Muscle of leg (tissue), 11 donors: ENCODE results near the gene KIAA0825. TPM values are rescaled to one million over a fixed set of nuclear protein-coding genes. Genes with fewer than 3 reads are reported as not detected.

Experiments used
- DNase-seq: peaks from one replicate; pipeline ENCODE4 v3.0.0; 2013
- H3K27ac ChIP-seq: one replicate; pipeline ENCODE4 v1.5.1; 2013; ENCODE audit warnings: mild to moderate bottlenecking, low read length, control low read depth
- H3K27me3 ChIP-seq: one replicate; pipeline ENCODE4 v1.6.1; 2013; ENCODE audit warnings: low read length; ENCODE audit not compliant: control insufficient read depth, insufficient read depth
- H3K36me3 ChIP-seq: one replicate; pipeline ENCODE4 v1.6.1; 2013; ENCODE audit warnings: low read length; ENCODE audit not compliant: control insufficient read depth, insufficient read depth
- H3K4me1 ChIP-seq: one replicate; pipeline ENCODE4 v1.6.1; 2013; ENCODE audit warnings: low read length; ENCODE audit not compliant: control insufficient read depth, insufficient read depth
- H3K4me3 ChIP-seq: one replicate; pipeline ENCODE4 v1.5.1; 2013; ENCODE audit warnings: low read length, control low read depth
- H3K9me3 ChIP-seq: replicated peaks from 2 replicates; pipeline ENCODE4 v1.6.1; 2013; ENCODE audit warnings: low read depth, low read length; ENCODE audit not compliant: control insufficient read depth
- WGBS: methylation state at CpG from one replicate; pipeline ENCODE4 v1.1.5; 2013; ENCODE audit warnings: missing lambda C conversion rate; ENCODE audit not compliant: insufficient coverage; 5-methylcytosine and 5-hydroxymethylcytosine counted together
- polyA plus RNA-seq, 8 donors: library from polyadenylated mRNA; unstranded; fragments of 120-200 nt; gene quantifications; one replicate each; pipeline versions ENCODE4 v1.2.1 to v1.2.3, GENCODE V29; 2013; ENCODE audit warnings: inconsistent platforms in 1 of 8, low replicate concordance in 1 of 8; ENCODE audit not compliant: insufficient read length in 8 of 8, insufficient read depth in 1 of 8
- total RNA-seq: library from RNA; stranded (reverse); fragments of 120-200 nt; gene quantifications from one replicate; pipeline ENCODE4 v1.2.4, GENCODE V29; 2013

Gene KIAA0825
- total and polyA plus RNA-seq, 9 donors = 1.6 to 5.6 (median 2.2) TPM

DNA sequence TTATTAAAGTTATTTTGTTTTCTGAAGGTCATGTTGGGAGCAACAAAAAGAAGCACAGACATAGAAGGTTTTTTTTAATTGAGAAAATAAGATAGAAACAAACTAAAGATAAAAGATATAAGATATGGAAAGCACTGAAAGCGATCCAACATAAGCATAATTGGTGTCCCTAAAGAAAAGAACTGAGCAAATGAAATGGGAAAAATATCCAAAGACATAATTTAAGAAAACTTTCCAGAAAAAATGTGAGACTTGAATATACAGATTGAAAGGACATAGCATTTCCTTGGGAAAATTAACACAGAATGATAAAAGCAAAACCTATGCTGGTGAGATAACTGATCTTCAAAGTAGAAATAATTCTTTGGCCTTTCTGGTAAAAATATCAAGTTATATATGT, 289.3 kb downstream of the KIAA0825 start:
- Histone ChIP-seq H3K27ac (no peak overlapping the region), H3K4me1 (no peaks in the 10 kb centered on the region), H3K36me3 (no peaks in the 10 kb centered on the region), H3K27me3 (no peaks in the 10 kb centered on the region), H3K4me3 (no peak overlapping the region), H3K9me3 (peaks cover 5% of the 10 kb centered on the region)
- no peak for DNase-seq
- no CpG with 5 or more reads among the region's 1 CpG for WGBS

GRCh38 chr5:94326586-94326985, 291.8 kb downstream of the KIAA0825 start:
- Histone ChIP-seq H3K27ac (no peak overlapping the region), H3K4me1 (no peaks in the 10 kb centered on the region), H3K4me3 (no peak overlapping the region), H3K36me3 (no peaks in the 10 kb centered on the region), H3K9me3 (peaks cover 5% of the 10 kb centered on the region), H3K27me3 (no peaks in the 10 kb centered on the region)
- no peak for DNase-seq
- WGBS = 96% methylated on average over 5 of the region's 5 CpGs

- no peaks in the 10 kb centered on the region for H3K36me3 ChIP-seq
- H3K4me3 ChIP-seq = no peak overlapping the region
- H3K9me3 ChIP-seq = no peaks in the 10 kb centered on the region
- no peak overlapping the region for H3K27ac ChIP-seq
- peak; percentile 26 for DNase-seq
- WGBS = no CpG with 5 or more reads among the region's 6 CpGs
- H3K4me1 ChIP-seq = no peaks in the 10 kb centered on the region
- no peaks in the 10 kb centered on the region for H3K27me3 ChIP-seq
Observed at GRCh38 chr5:94316916-94317838, 301.2 kb downstream of the KIAA0825 start.

GRCh38 chr5:94314460-94315131, 303.8 kb downstream of the KIAA0825 start:
- Histone ChIP-seq H3K36me3 (no peaks in the 10 kb centered on the region), H3K4me3 (no peak overlapping the region), H3K4me1 (no peaks in the 10 kb centered on the region), H3K27me3 (no peaks in the 10 kb centered on the region), H3K27ac (no peak overlapping the region), H3K9me3 (no peaks in the 10 kb centered on the region)
- WGBS = no CpG with 5 or more reads among the region's 7 CpGs
- peak; percentile 77 for DNase-seq

GRCh38 chr5:94313696-94314095, 304.7 kb downstream of the KIAA0825 start:
- no peaks in the 10 kb centered on the region for H3K9me3 ChIP-seq
- no peaks in the 10 kb centered on the region for H3K27me3 ChIP-seq
- H3K4me3 ChIP-seq = no peak overlapping the region
- WGBS = 60% methylated on average over 1 of the region's 3 CpGs
- no peaks in the 10 kb centered on the region for H3K36me3 ChIP-seq
- no peak overlapping the region for H3K27ac ChIP-seq
- H3K4me1 ChIP-seq = no peaks in the 10 kb centered on the region
- DNase-seq = no peak

DNA sequence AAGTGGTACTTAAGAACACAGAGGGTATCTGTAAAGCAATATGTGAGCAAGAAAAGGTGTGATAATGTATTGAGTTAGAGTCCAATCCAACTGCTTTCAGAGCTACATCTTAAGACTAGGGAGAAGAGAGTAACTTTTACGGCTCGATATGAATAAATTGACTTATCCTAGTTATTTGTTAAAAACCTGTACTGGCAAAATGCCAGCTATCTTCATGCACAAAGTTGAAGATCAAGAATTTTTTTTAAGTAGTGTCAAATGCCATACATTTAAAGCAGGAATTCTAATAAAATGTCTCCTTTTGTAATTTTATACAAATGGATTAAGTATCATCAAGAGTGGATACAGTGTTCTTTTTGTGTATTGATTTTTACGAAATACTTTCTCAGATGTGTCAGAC, 305.2 kb downstream of the KIAA0825 start:
- no peak overlapping the region for H3K27ac ChIP-seq
- no peaks in the 10 kb centered on the region for H3K36me3 ChIP-seq
- no peaks in the 10 kb centered on the region for H3K4me1 ChIP-seq
- H3K9me3 ChIP-seq = no peaks in the 10 kb centered on the region
- H3K27me3 ChIP-seq = no peaks in the 10 kb centered on the region
- WGBS = no CpG with 5 or more reads among the region's 3 CpGs
- DNase-seq = no peak
- H3K4me3 ChIP-seq = no peak overlapping the region

GRCh38 chr5:94312298-94312697, 306.1 kb downstream of the KIAA0825 start:
- Histone ChIP-seq H3K9me3 (no peaks in the 10 kb centered on the region), H3K4me1 (no peaks in the 10 kb centered on the region), H3K36me3 (no peaks in the 10 kb centered on the region), H3K27me3 (no peaks in the 10 kb centered on the region), H3K4me3 (no peak overlapping the region), H3K27ac (no peak overlapping the region)
- WGBS = 100% methylated on average over 1 of the region's 5 CpGs
- DNase-seq = no peak

- H3K4me3 ChIP-seq = no peak overlapping the region
- H3K9me3 ChIP-seq = no peaks in the 10 kb centered on the region
- WGBS = no CpG with 5 or more reads among the region's 1 CpG
- no peaks in the 10 kb centered on the region for H3K27me3 ChIP-seq
- H3K4me1 ChIP-seq = no peaks in the 10 kb centered on the region
- H3K36me3 ChIP-seq = no peaks in the 10 kb centered on the region
- DNase-seq = no peak
- no peak overlapping the region for H3K27ac ChIP-seq
Observed at GRCh38 chr5:94310833-94311232, 307.6 kb downstream of the KIAA0825 start.

DNA sequence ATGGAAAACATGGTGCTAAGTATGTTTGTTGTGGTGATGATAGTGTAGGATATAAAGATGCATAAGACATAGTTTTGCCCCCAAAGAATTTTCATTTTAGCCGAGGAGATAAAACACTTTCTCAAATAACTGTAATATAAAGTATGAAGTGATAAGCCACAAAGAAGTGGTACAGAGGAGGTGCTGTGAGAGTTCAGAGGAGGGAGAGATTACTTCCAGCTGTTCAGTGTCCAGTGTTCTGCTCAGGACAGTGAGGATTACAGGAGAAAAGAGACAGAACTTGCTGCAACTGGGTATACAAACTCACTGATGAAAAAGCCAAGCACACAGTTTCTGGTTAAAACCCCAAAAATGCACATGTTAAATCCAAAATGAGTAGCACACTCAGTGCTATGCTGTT, 309.3 kb downstream of the KIAA0825 start:
- no peak overlapping the region for H3K4me3 ChIP-seq
- no peaks in the 10 kb centered on the region for H3K27me3 ChIP-seq
- no peaks in the 10 kb centered on the region for H3K9me3 ChIP-seq
- H3K36me3 ChIP-seq = no peaks in the 10 kb centered on the region
- WGBS = no CpG with 5 or more reads among the region's 1 CpG
- no peak overlapping the region for H3K27ac ChIP-seq
- no peaks in the 10 kb centered on the region for H3K4me1 ChIP-seq
- DNase-seq = no peak

DNA sequence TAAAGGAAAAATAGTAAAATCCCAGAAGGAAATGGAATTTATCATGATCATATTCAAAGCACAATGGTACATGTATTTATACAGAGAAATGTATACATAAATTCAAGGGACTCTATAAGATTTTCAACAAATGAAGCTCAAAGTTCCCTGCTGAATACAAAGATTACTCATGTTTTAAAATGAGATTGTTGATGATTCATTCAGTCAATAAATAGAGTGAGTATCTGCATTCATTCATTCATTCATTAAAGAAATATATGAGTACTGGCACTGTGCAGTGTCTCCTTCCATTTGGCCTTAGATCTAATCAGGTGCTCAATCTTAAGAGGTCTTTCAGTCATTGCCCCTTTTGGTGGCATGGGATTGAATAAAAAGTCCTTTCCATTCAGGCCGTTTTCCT, 310.0 kb downstream of the KIAA0825 start:
- Histone ChIP-seq H3K27ac (no peak overlapping the region), H3K4me1 (no peaks in the 10 kb centered on the region), H3K9me3 (no peaks in the 10 kb centered on the region), H3K36me3 (no peaks in the 10 kb centered on the region), H3K4me3 (no peak overlapping the region), H3K27me3 (no peaks in the 10 kb centered on the region)
- no peak for DNase-seq
- no CpG with 5 or more reads among the region's 1 CpG for WGBS
